ENCODE measurements around the gene IKZF2.

The IKZF2 gene

DNA sequence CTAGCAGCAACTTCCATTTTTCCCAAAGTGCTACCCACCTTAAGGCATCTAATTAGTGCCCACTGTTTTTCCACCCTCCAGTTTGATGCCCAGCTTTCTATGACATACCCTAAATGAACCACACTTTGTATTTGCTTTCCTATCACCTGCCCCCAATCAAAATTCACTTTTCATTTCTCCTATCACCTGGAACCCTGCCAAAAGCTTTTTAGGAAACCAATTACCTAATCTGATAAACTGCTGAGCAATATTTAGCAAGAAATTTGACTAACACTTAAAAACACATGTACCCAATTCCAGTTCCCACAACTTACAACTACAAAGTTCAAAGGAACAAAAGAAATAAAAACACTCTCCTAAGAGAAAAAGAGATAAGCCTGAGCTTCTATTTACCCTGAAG lies 71.7 kb downstream of the IKZF2 start:
- Histone ChIP-seq H3K4me3 (ENCODE audit: low read length) (no peak overlapping the region), H3K9me3 (ENCODE audit: control insufficient read depth, insufficient read depth, low read length) (no peaks in the 10 kb centered on the region), H3K27ac (ENCODE audit: low read length) (no peak overlapping the region), H3K4me1 (ENCODE audit: control insufficient read depth, insufficient read depth, low read length) (no peaks in the 10 kb centered on the region), H3K27me3 (ENCODE audit: control insufficient read depth, insufficient read depth, low read length) (no peaks in the 10 kb centered on the region), H3K36me3 (ENCODE audit: control insufficient read depth, insufficient read depth, low read length) (no peaks in the 10 kb centered on the region)
- DNase-seq (ENCODE audit: low read depth, low spot score) = no peak

DNA sequence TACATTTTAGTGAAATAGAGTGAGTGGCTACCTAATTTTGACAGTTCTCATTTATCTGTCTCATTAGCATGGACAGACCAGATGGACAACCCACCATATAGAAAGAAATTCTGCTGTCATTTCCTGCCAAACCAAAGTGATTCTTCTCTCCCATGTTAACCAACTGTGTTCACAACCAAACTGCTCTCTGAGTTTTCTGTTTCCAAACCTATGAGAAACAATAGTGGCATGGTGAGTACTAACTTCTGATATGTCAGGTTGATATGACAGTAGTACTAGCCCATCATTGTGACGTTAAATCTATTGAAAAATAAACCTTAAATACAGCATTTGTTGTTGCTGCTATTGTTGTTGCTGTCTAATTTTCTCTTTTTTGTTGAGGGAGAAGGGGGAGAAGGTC lies 72.7 kb downstream of the IKZF2 start:
- H3K4me3 ChIP-seq (ENCODE audit: low read length) = no peak overlapping the region
- no peaks in the 10 kb centered on the region for H3K9me3 ChIP-seq (ENCODE audit: control insufficient read depth, insufficient read depth, low read length)
- H3K36me3 ChIP-seq (ENCODE audit: control insufficient read depth, insufficient read depth, low read length) = no peaks in the 10 kb centered on the region
- DNase-seq (ENCODE audit: low read depth, low spot score) = no peak
- H3K27me3 ChIP-seq (ENCODE audit: control insufficient read depth, insufficient read depth, low read length) = no peaks in the 10 kb centered on the region
- H3K4me1 ChIP-seq (ENCODE audit: control insufficient read depth, insufficient read depth, low read length) = no peaks in the 10 kb centered on the region
- no CpG with 5 or more reads among the region's 1 CpG for WGBS (ENCODE audit: insufficient coverage, insufficient read length)
- H3K27ac ChIP-seq (ENCODE audit: low read length) = no peak overlapping the region

DNA sequence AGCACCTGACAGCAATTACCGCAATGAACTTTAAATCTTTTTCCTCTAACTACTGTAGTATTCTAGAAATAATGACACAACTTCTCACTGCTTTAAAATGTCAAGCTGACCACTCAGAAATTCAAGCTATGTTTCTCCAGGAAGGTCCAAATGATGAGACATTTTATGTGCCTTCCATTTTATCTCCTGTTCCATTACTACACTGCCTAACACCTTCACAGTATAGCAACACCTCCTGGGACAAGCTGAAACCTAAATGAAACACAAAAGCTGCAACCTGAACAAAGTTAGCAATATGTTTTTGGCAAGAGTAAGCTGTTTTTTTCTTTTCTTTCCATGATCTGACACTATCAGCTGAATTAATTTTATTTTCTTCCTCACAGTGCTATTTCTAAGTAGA lies 81.9 kb downstream of the IKZF2 start:
- DNase-seq (ENCODE audit: low read depth, low spot score) = no peak
- H3K4me3 ChIP-seq (ENCODE audit: low read length) = no peak overlapping the region

DNA sequence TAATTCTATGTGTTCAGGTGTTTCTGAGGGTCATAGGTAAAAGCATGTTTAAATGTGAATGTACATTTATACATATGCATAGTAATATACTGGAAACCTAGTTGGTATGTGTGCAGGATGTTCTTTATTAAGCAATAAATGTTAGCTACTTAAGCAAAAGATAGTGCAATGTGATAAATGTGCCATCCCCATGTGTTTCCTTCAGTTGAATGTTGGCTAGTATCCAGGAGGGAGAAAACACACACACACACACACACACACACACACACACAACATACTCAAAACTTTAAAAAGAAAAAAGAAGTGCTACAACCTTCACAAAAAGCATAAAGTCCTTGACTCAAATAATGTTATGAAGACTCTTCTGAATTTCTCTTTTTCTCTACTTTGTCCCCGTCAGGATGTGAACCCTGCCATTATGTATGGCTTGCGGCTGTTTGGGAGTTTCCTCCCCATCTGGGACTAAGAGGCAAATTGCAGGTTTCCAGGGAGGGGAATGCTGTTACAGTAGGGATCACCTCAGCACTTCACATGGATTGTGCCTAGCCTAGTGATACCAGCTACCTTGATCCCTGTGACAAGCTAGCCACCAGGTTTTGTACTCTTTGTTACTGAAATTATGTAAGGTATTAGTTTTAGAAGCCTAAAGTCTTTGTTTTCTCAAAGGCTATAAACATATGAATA lies 82.6 kb downstream of the IKZF2 start:
- H3K4me1 ChIP-seq (ENCODE audit: control insufficient read depth, insufficient read depth, low read length) = no peaks in the 10 kb centered on the region; the same call in 1 of the 2 replicates
- H3K9me3 ChIP-seq (ENCODE audit: control insufficient read depth, insufficient read depth, low read length) = no peaks in the 10 kb centered on the region
- no peak for DNase-seq (ENCODE audit: low read depth, low spot score)
- no peak overlapping the region for H3K27ac ChIP-seq (ENCODE audit: low read length)
- WGBS (ENCODE audit: insufficient coverage, insufficient read length) = no CpG with 5 or more reads among the region's 2 CpGs
- H3K36me3 ChIP-seq (ENCODE audit: control insufficient read depth, insufficient read depth, low read length) = no peaks in the 10 kb centered on the region
- H3K4me3 ChIP-seq (ENCODE audit: low read length) = no peak overlapping the region
- no peaks in the 10 kb centered on the region for H3K27me3 ChIP-seq (ENCODE audit: control insufficient read depth, insufficient read depth, low read length)

More for the DNA sequence above, 81.9 kb downstream of the IKZF2 start:
- Histone ChIP-seq H3K9me3 (ENCODE audit: control insufficient read depth, insufficient read depth, low read length) (no peaks in the 10 kb centered on the region), H3K27ac (ENCODE audit: low read length) (no peak overlapping the region), H3K27me3 (ENCODE audit: control insufficient read depth, insufficient read depth, low read length) (no peaks in the 10 kb centered on the region), H3K4me1 (ENCODE audit: control insufficient read depth, insufficient read depth, low read length) (no peaks in the 10 kb centered on the region; the same call in 1 of the 2 replicates), H3K36me3 (ENCODE audit: control insufficient read depth, insufficient read depth, low read length) (no peaks in the 10 kb centered on the region)
- WGBS (ENCODE audit: insufficient coverage, insufficient read length) = no CpG with 5 or more reads among the region's 1 CpG

DNA sequence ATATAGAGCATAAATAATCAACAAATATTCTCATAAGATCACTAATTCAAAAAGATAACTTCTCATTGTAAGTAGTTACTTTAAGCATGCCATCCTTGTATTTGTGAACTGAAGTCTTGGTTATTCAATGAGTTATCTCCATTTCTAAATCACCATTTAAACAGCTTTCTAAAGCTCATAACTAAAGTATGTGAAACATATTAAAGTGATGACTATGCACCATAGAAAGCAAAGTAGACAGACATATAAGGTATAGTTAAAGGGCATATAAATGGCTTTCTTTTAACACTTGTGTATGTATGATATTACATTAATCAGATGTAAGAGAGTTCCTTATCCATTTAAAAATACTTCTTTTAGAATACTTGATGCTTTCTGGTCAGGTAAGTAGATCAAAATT lies 83.5 kb downstream of the IKZF2 start:
- H3K36me3 ChIP-seq (ENCODE audit: control insufficient read depth, insufficient read depth, low read length) = no peaks in the 10 kb centered on the region
- H3K4me3 ChIP-seq (ENCODE audit: low read length) = no peak overlapping the region
- no peaks in the 10 kb centered on the region for H3K27me3 ChIP-seq (ENCODE audit: control insufficient read depth, insufficient read depth, low read length)
- DNase-seq (ENCODE audit: low read depth, low spot score) = no peak
- no peaks in the 10 kb centered on the region; the same call in 1 of the 2 replicates for H3K4me1 ChIP-seq (ENCODE audit: control insufficient read depth, insufficient read depth, low read length)
- no peaks in the 10 kb centered on the region for H3K9me3 ChIP-seq (ENCODE audit: control insufficient read depth, insufficient read depth, low read length)
- H3K27ac ChIP-seq (ENCODE audit: low read length) = no peak overlapping the region

DNA sequence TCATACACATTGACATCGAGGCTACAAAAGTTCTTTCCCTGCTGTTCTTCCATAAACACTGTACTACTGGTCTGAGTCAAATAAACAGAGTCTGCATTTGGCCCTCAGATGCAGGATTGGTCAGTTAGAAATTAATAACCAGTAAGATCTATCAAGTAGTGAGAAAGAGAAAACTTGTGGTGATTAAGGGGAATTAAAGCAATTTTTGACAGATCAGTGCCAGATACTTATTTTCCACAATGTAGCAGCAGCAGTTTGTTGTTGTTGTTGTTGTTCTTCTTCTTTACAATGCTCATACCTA lies 85.0 kb downstream of the IKZF2 start:
- Histone ChIP-seq H3K9me3 (ENCODE audit: control insufficient read depth, insufficient read depth, low read length) (no peaks in the 10 kb centered on the region), H3K4me1 (ENCODE audit: control insufficient read depth, insufficient read depth, low read length) (no peaks in the 10 kb centered on the region; the same call in 1 of the 2 replicates), H3K4me3 (ENCODE audit: low read length) (no peak overlapping the region), H3K27ac (ENCODE audit: low read length) (no peak overlapping the region), H3K36me3 (ENCODE audit: control insufficient read depth, insufficient read depth, low read length) (no peaks in the 10 kb centered on the region), H3K27me3 (ENCODE audit: control insufficient read depth, insufficient read depth, low read length) (no peaks in the 10 kb centered on the region)
- WGBS (ENCODE audit: insufficient coverage, insufficient read length) = no CpG with 5 or more reads among the region's 1 CpG
- DNase-seq (ENCODE audit: low read depth, low spot score) = no peak

DNA sequence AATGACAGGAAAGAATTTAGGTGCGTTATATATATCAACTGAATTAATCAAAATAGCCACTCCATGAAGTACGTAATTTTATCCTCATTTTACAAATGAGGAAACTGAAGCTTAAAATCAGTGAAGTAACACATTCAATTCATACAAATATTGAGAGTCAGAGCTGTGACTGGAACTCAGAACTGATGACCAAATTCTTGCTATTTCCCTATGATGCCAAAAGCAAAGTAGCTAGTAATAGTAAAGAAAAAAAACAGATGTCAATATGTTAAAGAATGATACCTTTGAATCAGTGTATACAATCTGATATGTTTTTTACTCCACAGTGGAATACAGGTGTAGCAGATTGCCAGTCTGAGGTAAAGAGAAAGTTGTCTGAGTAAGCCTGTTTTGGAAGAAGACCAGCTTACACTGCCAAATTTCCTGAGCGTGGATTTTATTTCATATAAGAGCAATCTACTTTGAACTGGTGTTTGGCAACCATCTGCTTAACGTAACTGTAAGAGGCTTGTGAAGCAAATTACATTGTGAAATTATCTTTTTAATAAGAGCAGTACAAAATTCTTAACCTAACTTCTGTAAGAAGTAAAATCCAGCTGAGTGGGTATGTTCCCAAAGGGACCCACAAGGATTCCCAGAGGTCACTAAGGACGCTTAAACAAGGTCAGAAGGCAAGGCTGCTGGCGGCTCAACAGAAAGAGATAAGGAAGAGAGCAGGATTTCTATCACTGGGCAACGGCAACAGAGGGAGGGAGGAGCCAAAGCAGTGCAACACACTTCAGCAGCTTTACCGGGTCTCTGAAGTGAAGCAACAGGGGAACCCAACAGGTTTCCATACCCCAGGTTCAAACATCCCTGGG lies 85.6 kb downstream of the IKZF2 start:
- no peak for DNase-seq (ENCODE audit: low read depth, low spot score)
- H3K27ac ChIP-seq (ENCODE audit: low read length) = no peak overlapping the region

DNA sequence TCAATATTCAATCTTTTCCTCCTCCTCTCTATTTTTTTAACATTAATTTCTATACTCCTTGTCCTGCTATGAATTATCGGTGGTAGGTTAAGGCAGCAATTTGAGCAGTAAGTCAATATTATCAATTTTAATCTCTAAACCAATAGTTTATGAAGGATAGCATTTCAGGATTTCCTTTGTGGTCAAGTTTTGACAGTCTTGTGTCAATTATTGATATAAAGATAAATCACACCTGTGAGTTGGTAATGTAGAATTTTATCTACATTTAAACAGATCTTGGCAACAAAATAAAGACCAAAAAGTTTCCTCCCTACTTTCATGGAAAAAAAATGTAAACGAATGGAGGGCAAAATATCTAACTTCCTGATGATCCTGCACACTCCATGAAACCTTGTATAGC lies 87.3 kb downstream of the IKZF2 start:
- H3K27ac ChIP-seq (ENCODE audit: low read length) = no peak overlapping the region
- H3K4me1 ChIP-seq (ENCODE audit: control insufficient read depth, insufficient read depth, low read length) = no peaks in the 10 kb centered on the region; the same call in 1 of the 2 replicates
- WGBS (ENCODE audit: insufficient coverage, insufficient read length) = no CpG with 5 or more reads among the region's 2 CpGs
- H3K4me3 ChIP-seq (ENCODE audit: low read length) = no peak overlapping the region
- H3K27me3 ChIP-seq (ENCODE audit: control insufficient read depth, insufficient read depth, low read length) = no peaks in the 10 kb centered on the region
- H3K9me3 ChIP-seq (ENCODE audit: control insufficient read depth, insufficient read depth, low read length) = no peaks in the 10 kb centered on the region
- no peaks in the 10 kb centered on the region for H3K36me3 ChIP-seq (ENCODE audit: control insufficient read depth, insufficient read depth, low read length)
- DNase-seq (ENCODE audit: low read depth, low spot score) = no peak

More for the DNA sequence above, 85.6 kb downstream of the IKZF2 start:
- Histone ChIP-seq H3K27me3 (ENCODE audit: control insufficient read depth, insufficient read depth, low read length) (no peaks in the 10 kb centered on the region), H3K36me3 (ENCODE audit: control insufficient read depth, insufficient read depth, low read length) (no peaks in the 10 kb centered on the region), H3K4me1 (ENCODE audit: control insufficient read depth, insufficient read depth, low read length) (no peaks in the 10 kb centered on the region; the same call in 1 of the 2 replicates), H3K9me3 (ENCODE audit: control insufficient read depth, insufficient read depth, low read length) (no peaks in the 10 kb centered on the region), H3K4me3 (ENCODE audit: low read length) (no peak overlapping the region)
- WGBS (ENCODE audit: insufficient coverage, insufficient read length) = no CpG with 5 or more reads among the region's 8 CpGs

DNA sequence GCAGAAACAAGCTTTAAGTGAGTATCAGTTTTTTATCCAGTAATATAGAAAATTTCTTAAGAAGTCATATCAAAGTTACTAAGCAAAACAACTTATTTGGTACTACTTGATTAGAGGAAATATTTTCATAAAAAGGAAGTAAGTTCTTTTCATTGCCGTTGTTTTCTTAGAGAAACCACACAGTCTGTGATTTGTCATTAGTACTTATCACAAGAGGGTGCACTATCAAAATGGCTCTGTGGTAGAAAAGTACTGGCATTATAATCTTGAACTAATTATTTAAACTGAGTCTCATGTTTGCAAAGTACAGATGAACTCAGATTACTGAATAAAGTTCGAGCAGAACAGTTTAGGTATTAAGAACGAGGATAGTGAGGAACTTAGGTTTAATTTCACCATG lies 93.4 kb downstream of the IKZF2 start:
- Histone ChIP-seq H3K27ac (ENCODE audit: low read length) (no peak overlapping the region), H3K9me3 (ENCODE audit: control insufficient read depth, insufficient read depth, low read length) (no peaks in the 10 kb centered on the region), H3K36me3 (ENCODE audit: control insufficient read depth, insufficient read depth, low read length) (no peaks in the 10 kb centered on the region), H3K4me1 (ENCODE audit: control insufficient read depth, insufficient read depth, low read length) (no peaks in the 10 kb centered on the region), H3K27me3 (ENCODE audit: control insufficient read depth, insufficient read depth, low read length) (no peaks in the 10 kb centered on the region), H3K4me3 (ENCODE audit: low read length) (no peak overlapping the region)
- WGBS (ENCODE audit: insufficient coverage, insufficient read length) = no CpG with 5 or more reads among the region's 3 CpGs
- no peak for DNase-seq (ENCODE audit: low read depth, low spot score)

DNA sequence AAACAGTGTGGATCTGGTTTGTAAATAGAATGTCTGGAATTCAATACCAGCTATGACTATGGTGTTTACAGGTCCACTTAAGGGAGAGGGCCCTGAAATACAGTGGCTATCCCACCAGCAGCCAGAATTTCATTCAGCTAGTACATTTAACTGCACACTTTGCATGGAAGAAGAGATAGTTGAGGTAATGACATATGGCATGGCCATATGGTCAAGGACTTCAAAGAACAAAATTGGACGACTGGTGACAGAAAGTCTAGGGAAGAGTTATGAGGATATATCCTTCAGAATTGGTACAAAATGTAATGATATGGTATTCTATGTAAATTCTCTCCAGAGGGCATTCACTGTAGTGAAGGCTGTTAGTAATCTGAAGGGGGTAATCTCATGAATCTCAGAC lies 105.0 kb downstream of the IKZF2 start:
- Histone ChIP-seq H3K27me3 (ENCODE audit: control insufficient read depth, insufficient read depth, low read length) (no peaks in the 10 kb centered on the region), H3K4me1 (ENCODE audit: control insufficient read depth, insufficient read depth, low read length) (no peaks in the 10 kb centered on the region), H3K27ac (ENCODE audit: low read length) (no peak overlapping the region), H3K9me3 (ENCODE audit: control insufficient read depth, insufficient read depth, low read length) (no peaks in the 10 kb centered on the region), H3K36me3 (ENCODE audit: control insufficient read depth, insufficient read depth, low read length) (no peaks in the 10 kb centered on the region), H3K4me3 (ENCODE audit: low read length) (no peak overlapping the region)
- no CpG with 5 or more reads among the region's 1 CpG for WGBS (ENCODE audit: insufficient coverage, insufficient read length)
- DNase-seq (ENCODE audit: low read depth, low spot score) = no peak

DNA sequence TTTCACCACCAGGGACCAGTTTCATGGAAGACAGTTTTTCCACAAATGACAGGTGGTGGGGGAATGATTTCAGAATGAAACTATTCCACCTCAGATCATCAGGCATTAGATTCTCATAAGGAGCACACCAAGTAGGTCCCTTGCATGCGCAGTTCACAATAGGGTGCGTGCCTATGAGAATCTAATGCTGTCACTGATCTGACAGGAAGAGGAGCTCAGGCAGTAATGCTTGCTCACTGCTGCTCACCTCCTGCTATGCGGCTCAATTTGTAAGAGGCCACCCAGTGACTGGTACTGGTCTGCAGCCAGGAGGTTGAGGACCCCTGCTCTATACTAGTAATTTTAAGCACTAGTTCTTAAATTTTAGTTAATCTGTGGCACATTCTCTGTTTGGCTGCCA lies 107.8 kb downstream of the IKZF2 start:
- H3K4me3 ChIP-seq (ENCODE audit: low read length) = no peak overlapping the region
- H3K4me1 ChIP-seq (ENCODE audit: control insufficient read depth, insufficient read depth, low read length) = no peaks in the 10 kb centered on the region
- no peak overlapping the region for H3K27ac ChIP-seq (ENCODE audit: low read length)
- WGBS (ENCODE audit: insufficient coverage, insufficient read length) = no CpG with 5 or more reads among the region's 3 CpGs
- no peaks in the 10 kb centered on the region for H3K36me3 ChIP-seq (ENCODE audit: control insufficient read depth, insufficient read depth, low read length)
- H3K9me3 ChIP-seq (ENCODE audit: control insufficient read depth, insufficient read depth, low read length) = no peaks in the 10 kb centered on the region
- H3K27me3 ChIP-seq (ENCODE audit: control insufficient read depth, insufficient read depth, low read length) = no peaks in the 10 kb centered on the region
- DNase-seq (ENCODE audit: low read depth, low spot score) = no peak
